Renal cortical epithelial cell (primary cell): Measurements from ENCODE around the gene TNFRSF18. TPM values are rescaled to one million over a fixed set of nuclear protein-coding genes. Genes with fewer than 3 reads are reported as not detected.

Experiments
- total RNA-seq: library from RNA; depleted of rRNA; stranded (reverse); fragments of >200 nt; gene quantifications from 2 replicates; pipeline ENCODE4 v1.2.3, GENCODE V29; 2014

Gene TNFRSF18
- total RNA-seq, 1 donor from 2014 or later = 0.50 TPM

Other genes with a start within 250 kb of the TNFRSF18 start
- gene NOC2L, start 247.3 kb downstream of the TNFRSF18 start, total RNA-seq = 59.7 and 88.7 TPM in 2 replicates
- gene KLHL17, start 246.0 kb downstream of the TNFRSF18 start, total RNA-seq = 1.9 and 10.1 TPM in 2 replicates
- 2.4 and 2.6 TPM in 2 replicates for gene PLEKHN1, start 240.1 kb downstream of the TNFRSF18 start, total RNA-seq
- gene PERM1, start 224.5 kb downstream of the TNFRSF18 start, total RNA-seq = 0.10 TPM in 1 of 2 replicates, not detected in the other
- gene HES4, start 206.5 kb downstream of the TNFRSF18 start, total RNA-seq = 12.4 and 78.1 TPM in 2 replicates
- 15.7 and 196 TPM in 2 replicates for gene ISG15, start 193.1 kb downstream of the TNFRSF18 start, total RNA-seq
- 353 and 1,083 TPM in 2 replicates for gene AGRN, start 186.5 kb downstream of the TNFRSF18 start, total RNA-seq
- gene RNF223, start 132.3 kb downstream of the TNFRSF18 start, total RNA-seq = 1.0 TPM in 1 of 2 replicates, not detected in the other
- gene C1orf159, start 90.5 kb downstream of the TNFRSF18 start, total RNA-seq = 8.7 and 9.8 TPM in 2 replicates
- gene TTLL10, start 32.7 kb downstream of the TNFRSF18 start, total RNA-seq = 0.15 TPM in 1 of 2 replicates, not detected in the other
- gene TNFRSF4, start 7.6 kb upstream of the TNFRSF18 start, total RNA-seq = not detected in 2 replicates
- gene SDF4, start 25.4 kb upstream of the TNFRSF18 start, total RNA-seq = 76.6 and 207 TPM in 2 replicates
- 33.9 and 48.8 TPM in 2 replicates for gene B3GALT6, start 25.6 kb upstream of the TNFRSF18 start, total RNA-seq
- 0.40 TPM in 1 of 2 replicates, not detected in the other for gene C1QTNF12, start 40.1 kb upstream of the TNFRSF18 start, total RNA-seq
- 48.6 and 50.2 TPM in 2 replicates for gene UBE2J2, start 67.3 kb upstream of the TNFRSF18 start, total RNA-seq
- gene SCNN1D, start 73.8 kb upstream of the TNFRSF18 start, total RNA-seq = 0.52 and 1.9 TPM in 2 replicates
- 24.8 and 34.6 TPM in 2 replicates for gene ACAP3, start 101.3 kb upstream of the TNFRSF18 start, total RNA-seq
- gene PUSL1, start 102.0 kb upstream of the TNFRSF18 start, total RNA-seq = 14.2 and 24.0 TPM in 2 replicates
- gene INTS11, start 118.1 kb upstream of the TNFRSF18 start, total RNA-seq = 35.8 and 57.5 TPM in 2 replicates
- gene CPTP, start 118.2 kb upstream of the TNFRSF18 start, total RNA-seq = 13.0 and 20.4 TPM in 2 replicates
- gene TAS1R3, start 124.7 kb upstream of the TNFRSF18 start, total RNA-seq = 0.15 and 0.17 TPM in 2 replicates
- gene DVL1, start 142.8 kb upstream of the TNFRSF18 start, total RNA-seq = 70.8 and 91.0 TPM in 2 replicates
- 24.7 and 35.6 TPM in 2 replicates for gene MXRA8, start 152.0 kb upstream of the TNFRSF18 start, total RNA-seq
- gene AURKAIP1, start 168.6 kb upstream of the TNFRSF18 start, total RNA-seq = 75.6 and 155 TPM in 2 replicates
- gene CCNL2, start 192.7 kb upstream of the TNFRSF18 start, total RNA-seq = 71.0 and 155 TPM in 2 replicates
- gene MRPL20, start 200.7 kb upstream of the TNFRSF18 start, total RNA-seq = 72.1 and 79.5 TPM in 2 replicates
- gene ANKRD65, start 214.7 kb upstream of the TNFRSF18 start, total RNA-seq = 0.10 and 0.17 TPM in 2 replicates
- gene VWA1, start 229.1 kb upstream of the TNFRSF18 start, total RNA-seq = 14.4 and 19.1 TPM in 2 replicates
- under 0.01 and 5.2 TPM in 2 replicates for gene ATAD3C, start 243.1 kb upstream of the TNFRSF18 start, total RNA-seq